Lung (tissue), 12 donors: ENCODE data around the gene MCOLN1. TPM values are rescaled to one million over a fixed set of nuclear protein-coding genes. Genes with fewer than 3 reads are reported as not detected.
"Not testable (repeated sequence)": the region's sequence is repeated elsewhere in the genome, so short reads cannot be mapped to it uniquely, and the experiment has no call there.

Source experiments
- ATAC-seq: fragments of 200-7000 bp; cut with Tn5 transposase; one replicate; pipeline ENCODE4 v1.9.1; 2020; ENCODE audit warnings: moderate number of reproducible peaks; ENCODE audit not compliant: insufficient read depth, low FRiP score
- DNase-seq, 3 donors: peaks; one replicate each; pipeline ENCODE4 v3.0.0-alpha.2; 2013 to 2017
- H3K27ac ChIP-seq, 2 donors: one replicate each; pipeline ENCODE4 v1.5.1; 2013; ENCODE audit warnings: mild to moderate bottlenecking in 2 of 2, moderate library complexity in 2 of 2, control low read depth in 1 of 2, inconsistent platforms in 1 of 2, low read depth in 1 of 2, low read length in 1 of 2
- H3K27me3 ChIP-seq, 3 donors: one replicate each; pipeline ENCODE4 v1.5.1; 2013; ENCODE audit warnings: low read length in 2 of 3; ENCODE audit not compliant: control insufficient read depth in 3 of 3, insufficient read depth in 3 of 3
- H3K36me3 ChIP-seq, 4 donors: one replicate each; pipeline ENCODE4 v1.5.1; 2013; ENCODE audit warnings: low read length in 4 of 4, mild to moderate bottlenecking in 1 of 4, moderate library complexity in 1 of 4; ENCODE audit not compliant: control insufficient read depth in 4 of 4, insufficient read depth in 4 of 4
- H3K4me1 ChIP-seq, 5 donors: one replicate each; pipeline ENCODE4 v1.5.1; 2013; ENCODE audit warnings: low read length in 5 of 5, mild to moderate bottlenecking in 2 of 5, moderate library complexity in 1 of 5; ENCODE audit not compliant: control insufficient read depth in 5 of 5, insufficient read depth in 5 of 5
- H3K4me3 ChIP-seq: one replicate; pipeline ENCODE4 v1.5.1; 2013; ENCODE audit warnings: mild to moderate bottlenecking, control low read depth, moderate library complexity
- H3K9ac ChIP-seq, 2 donors: one replicate each; pipeline ENCODE4 v1.5.1; 2013; ENCODE audit warnings: low read length in 2 of 2, control low read depth in 1 of 2; ENCODE audit not compliant: insufficient read depth in 1 of 2
- H3K9me3 ChIP-seq, 4 donors: one replicate each; pipeline ENCODE4 v1.5.1; 2013; ENCODE audit warnings: low read length in 3 of 4, mild to moderate bottlenecking in 1 of 4, moderate library complexity in 1 of 4; ENCODE audit not compliant: control insufficient read depth in 4 of 4, insufficient read depth in 3 of 4
- CTCF ChIP-seq: IDR thresholded peaks from 2 replicates; pipeline ENCODE4 v1.5.1; 2012; ENCODE audit warnings: mild to moderate bottlenecking; ENCODE audit errors: control extremely low read depth, extremely low read depth
- WGBS, 2 donors: extraction: QIAGEN DNeasy Blood & Tissue Kit; methylation state at CpG; one replicate each; pipeline ENCODE4 v1.1.7; 2013; 5-methylcytosine and 5-hydroxymethylcytosine counted together
- polyA plus RNA-seq, 2 donors: library from polyadenylated mRNA; stranded (reverse); fragments of 200-250 nt; gene quantifications; one replicate each; pipeline ENCODE4 v1.2.1, GENCODE V29; 2013
- total RNA-seq, 2 donors: library from RNA; depleted of rRNA in 1 of 2; stranded (reverse); fragments of >200 nt in 1 of 2; gene quantifications; one replicate each; pipeline ENCODE4 v1.2.1, GENCODE V29; 2014 to 2021
- donor health status: control.
- donor health status: control.
- donor health status: Bipolar disorder and iron deficiency.
- donor health status: healthy.
- donor health status: DM: yes; HTN: yes; CAD: no.

MCOLN1 gene
- total and polyA plus RNA-seq, 4 donors = 11.6 to 68.1 (median 59.9) TPM

GRCh38 chr19:7565332-7565731 lies 42.9 kb downstream of the MCOLN1 start:
- ATAC-seq (no peak), DNase-seq (no peak)
- no peaks in the 10 kb centered on the region for H3K4me1 ChIP-seq
- no peaks in the 10 kb centered on the region for H3K9me3 ChIP-seq
- TF ChIP-seq CTCF = no peak
- H3K27ac ChIP-seq = no peak overlapping the region
- no peak overlapping the region for H3K9ac ChIP-seq
- H3K36me3 ChIP-seq = peaks cover 4 to 15% (median 7%) of the 10 kb centered on the region in 4 donors
- no peak overlapping the region for H3K4me3 ChIP-seq
- WGBS, 2 donors = 93 to 96% methylated on average over 5 of the region's 5 CpGs
- H3K27me3 ChIP-seq = no peaks in the 10 kb centered on the region

- H3K9ac ChIP-seq = no peak overlapping the region
- WGBS, 2 donors = 85 to 86% methylated on average over 5 of the region's 5 CpGs
- no peak for ATAC-seq
Observed at GRCh38 chr19:7570761-7571160, 48.3 kb downstream of the MCOLN1 start.

GRCh38 chr19:7575434-7576040 lies 53.1 kb downstream of the MCOLN1 start:
- Histone ChIP-seq H3K9ac (no peak overlapping the region), H3K36me3 (no peaks in the 10 kb centered on the region), H3K4me1 (no peaks in the 10 kb centered on the region), H3K27me3 (no peaks in the 10 kb centered on the region), H3K9me3 (no peaks in the 10 kb centered on the region), H3K4me3 (no peak overlapping the region), H3K27ac (no peak overlapping the region)
- 72% methylated on average over 9 of the region's 9 CpGs for WGBS, 2 donors
- DNase-seq (no peak), ATAC-seq (no peak)
- no peak for TF ChIP-seq CTCF

More at GRCh38 chr19:7570761-7571160, 48.3 kb downstream of the MCOLN1 start:
- Histone ChIP-seq H3K27ac (no peak overlapping the region), H3K27me3 (no peaks in the 10 kb centered on the region), H3K9me3 (no peaks in the 10 kb centered on the region), H3K4me3 (no peak overlapping the region), H3K36me3 (no peaks in the 10 kb centered on the region), H3K4me1 (no peaks in the 10 kb centered on the region)
- no peak for TF ChIP-seq CTCF
- no peak for DNase-seq

- not testable (repeated sequence) for H3K27me3 ChIP-seq, H3K4me1 ChIP-seq, ATAC-seq, H3K27ac ChIP-seq, H3K9ac ChIP-seq, H3K36me3 ChIP-seq, H3K4me3 ChIP-seq, H3K9me3 ChIP-seq, DNase-seq
- 95 to 98% methylated on average over 1 of the region's 1 CpG for WGBS, 2 donors
Observed at GRCh38 chr19:7577422-7577821, 55.0 kb downstream of the MCOLN1 start.
